IMR-90 (cell line): Measurements from ENCODE around the gene GINS1. TPM values are rescaled to one million over a fixed set of nuclear protein-coding genes. Genes with fewer than 3 reads are reported as not detected.

ENCODE experiments used
- ATAC-seq: fragments of 200-7000 bp; cut with Tn5 transposase; 2 replicates; pipeline ENCODE4 v1.9.1; 2020; ENCODE audit warnings: low read depth, mild to moderate bottlenecking, moderate library complexity
- BruUV-seq: library from RNA; stranded (reverse); fragments of 400-500 nt; replicated peaks from 2 replicates; lab custom pipeline; 2021; lab: Mats Ljungman, UMichigan
- CTCF ChIA-PET: fragments of 300-600 bp; formaldehyde crosslinking; extraction: SDS; loops from one replicate; lab custom pipeline; 2021; ENCODE audit warnings: antibody characterized with exemption; lab: Yijun Ruan, JAX
- POLR2A ChIA-PET: fragments of 300-600 bp; sonication (Branson Sonifier 250); formaldehyde crosslinking; loops from one replicate; lab custom pipeline; 2022; ENCODE audit warnings: antibody characterized with exemption; ENCODE audit not compliant: unreplicated experiment; lab: Charles Lee
- DNase-seq: peaks from one replicate; pipeline ENCODE4 v3.0.0; 2013
- H2AFZ ChIP-seq: replicated peaks from 2 replicates; pipeline ENCODE3; 2013; ENCODE audit warnings: low read length, mild to moderate bottlenecking; ENCODE audit not compliant: poor library complexity
- H2AK5ac ChIP-seq: 2 replicates; pipeline ENCODE4 v1.6.1; 2013; ENCODE audit warnings: low read depth, low read length, inconsistent platforms
- H2AK9ac ChIP-seq: replicated peaks from 2 replicates; pipeline ENCODE3; 2013; ENCODE audit warnings: mild to moderate bottlenecking, low read depth, low read length, moderate library complexity; ENCODE audit not compliant: poor library complexity
- H2BK120ac ChIP-seq: 2 replicates; pipeline ENCODE4 v1.6.1; 2013; ENCODE audit warnings: low read depth, low read length, inconsistent platforms
- H2BK15ac ChIP-seq: 3 replicates; pipeline ENCODE4 v1.6.1; 2013; ENCODE audit warnings: low read depth, low read length, inconsistent platforms
- H2BK20ac ChIP-seq: 2 replicates; pipeline ENCODE4 v1.6.1; 2013; ENCODE audit warnings: low read depth, mild to moderate bottlenecking, inconsistent platforms, low read length, moderate library complexity
- H2BK5ac ChIP-seq: 2 replicates; pipeline ENCODE4 v1.6.1; 2013; ENCODE audit warnings: mild to moderate bottlenecking, low read depth, low read length, inconsistent platforms; ENCODE audit not compliant: poor library complexity, severe bottlenecking
- H3K14ac ChIP-seq: replicated peaks from 2 replicates; pipeline ENCODE4 v1.6.1; 2013; ENCODE audit warnings: low read depth, low read length, inconsistent platforms
- H3K18ac ChIP-seq: 2 replicates; pipeline ENCODE4 v1.6.1; 2013; ENCODE audit warnings: low read depth, low read length, control low read depth
- H3K23ac ChIP-seq: 2 replicates; pipeline ENCODE4 v1.6.1; 2013; ENCODE audit warnings: low read depth, low read length, inconsistent platforms
- H3K27ac ChIP-seq: 2 replicates; pipeline ENCODE4 v1.5.1; 2013; ENCODE audit warnings: mild to moderate bottlenecking, control low read depth, low read length; ENCODE audit not compliant: insufficient read depth
- H3K27me3 ChIP-seq: 2 replicates; pipeline ENCODE4 v1.6.1; 2013; ENCODE audit warnings: low read length; ENCODE audit not compliant: control insufficient read depth, insufficient read depth
- H3K36me3 ChIP-seq: 2 replicates; pipeline ENCODE4 v1.6.1; 2013; ENCODE audit warnings: low read length, mixed read lengths; ENCODE audit not compliant: control insufficient read depth, insufficient read depth
- H3K4ac ChIP-seq: 2 replicates; pipeline ENCODE4 v1.6.1; 2013; ENCODE audit warnings: low read depth, low read length, inconsistent platforms
- H3K4me1 ChIP-seq: 2 replicates; pipeline ENCODE4 v1.6.1; 2013; ENCODE audit warnings: low read length, mixed read lengths; ENCODE audit not compliant: control insufficient read depth, insufficient read depth
- H3K4me2 ChIP-seq: 2 replicates; pipeline ENCODE4 v1.6.1; 2013; ENCODE audit warnings: low read depth, mild to moderate bottlenecking, control low read depth, low read length, moderate library complexity
- H3K4me3 ChIP-seq: 2 replicates; pipeline ENCODE4 v1.5.1; 2013; ENCODE audit warnings: low read depth, mild to moderate bottlenecking, control low read depth, low read length, moderate library complexity; ENCODE audit not compliant: insufficient read depth
- H3K56ac ChIP-seq: 2 replicates; pipeline ENCODE4 v1.6.1; 2013; ENCODE audit warnings: low read length, inconsistent platforms; ENCODE audit not compliant: insufficient read depth; ENCODE audit errors: extremely low read depth
- H3K79me1 ChIP-seq, 2 experiments: 2 replicates each; pipeline ENCODE4 v1.6.1; 2013; ENCODE audit warnings: low read length in 2 of 2, inconsistent platforms in 1 of 2, low read depth in 1 of 2
- H3K9ac ChIP-seq: 2 replicates; pipeline ENCODE4 v1.6.1; 2013; ENCODE audit warnings: low read depth, low read length, control low read depth
- H3K9me1 ChIP-seq: 2 replicates; pipeline ENCODE4 v1.6.1; 2013; ENCODE audit warnings: low read length, inconsistent platforms; ENCODE audit not compliant: insufficient read depth
- H3K9me3 ChIP-seq: 2 replicates; pipeline ENCODE4 v1.6.1; 2013; ENCODE audit warnings: low read length; ENCODE audit not compliant: control insufficient read depth, insufficient read depth
- H4K20me1 ChIP-seq: 2 replicates; pipeline ENCODE4 v1.6.1; 2013; ENCODE audit warnings: low read length, inconsistent platforms; ENCODE audit not compliant: insufficient read depth
- H4K5ac ChIP-seq: 2 replicates; pipeline ENCODE4 v1.6.1; 2013; ENCODE audit warnings: mild to moderate bottlenecking, low read depth, low read length, control low read depth
- H4K8ac ChIP-seq, 2 experiments: 2 replicates each; pipeline ENCODE4 v1.6.1; 2013; ENCODE audit warnings: low read depth in 2 of 2, low read length in 2 of 2, control low read depth in 1 of 2, inconsistent platforms in 1 of 2
- H4K91ac ChIP-seq: 2 replicates; pipeline ENCODE4 v1.6.1; 2013; ENCODE audit warnings: low read depth, low read length, inconsistent platforms; ENCODE audit not compliant: insufficient read depth
- BHLHE40 ChIP-seq: fragments of 150-350 bp; IDR thresholded peaks from 2 replicates; pipeline ENCODE4 v1.6.1; 2016; ENCODE audit warnings: mild to moderate bottlenecking, low read depth, low read length
- CEBPB ChIP-seq: IDR thresholded peaks from 2 replicates; pipeline ENCODE4 v1.6.1; 2012; ENCODE audit warnings: low read depth, low read length, improper control_type of control experiment
- CHD1 ChIP-seq: IDR thresholded peaks from 2 replicates; pipeline ENCODE4 v1.6.1; 2012; ENCODE audit warnings: low read depth, low read length, improper control_type of control experiment
- FOS ChIP-seq: fragments of 150-350 bp; IDR thresholded peaks from 2 replicates; pipeline ENCODE4 v1.6.1; 2016; ENCODE audit warnings: low read depth, low read length
- MAFK ChIP-seq: IDR thresholded peaks from 2 replicates; pipeline ENCODE4 v1.6.1; 2012; ENCODE audit warnings: low read depth, low read length, improper control_type of control experiment
- MAZ ChIP-seq: IDR thresholded peaks from 2 replicates; pipeline ENCODE4 v1.6.1; 2012; ENCODE audit warnings: low read depth, mild to moderate bottlenecking, low read length, improper control_type of control experiment, moderate library complexity, borderline replicate concordance
- MXI1 ChIP-seq: IDR thresholded peaks from 2 replicates; pipeline ENCODE4 v1.6.1; 2012; ENCODE audit warnings: low read depth, mild to moderate bottlenecking, low read length, moderate library complexity, borderline replicate concordance
- NFE2L2 ChIP-seq: fragments of 150-350 bp; IDR thresholded peaks from 2 replicates; pipeline ENCODE4 v1.6.1; 2016; ENCODE audit warnings: low read depth, mild to moderate bottlenecking, low read length
- POLR2A ChIP-seq: IDR thresholded peaks from 2 replicates; pipeline ENCODE4 v1.6.1; 2012; ENCODE audit warnings: mild to moderate bottlenecking, low read depth, low read length
- RAD21 ChIP-seq: IDR thresholded peaks from 2 replicates; pipeline ENCODE4 v1.6.1; 2012; ENCODE audit warnings: low read length, improper control_type of control experiment
- RCOR1 ChIP-seq: IDR thresholded peaks from 2 replicates; pipeline ENCODE4 v1.6.1; 2012; ENCODE audit warnings: mild to moderate bottlenecking, low read length, improper control_type of control experiment; ENCODE audit not compliant: insufficient replicate concordance
- RFX5 ChIP-seq: IDR thresholded peaks from 2 replicates; pipeline ENCODE4 v1.8.0; 2012; ENCODE audit warnings: low read depth, mild to moderate bottlenecking, low read length, moderate library complexity
- SMC3 ChIP-seq: fragments of 150-350 bp; IDR thresholded peaks from 2 replicates; pipeline ENCODE4 v1.6.1; 2016; ENCODE audit warnings: low read depth, mild to moderate bottlenecking, antibody characterized with exemption, low read length, moderate library complexity
- WGBS, 2 experiments: methylation state at CpG; one replicate each; pipeline versions ENCODE4 v1.1.5 to v1.1.7; 2013; ENCODE audit warnings: missing lambda C conversion rate in 2 of 2; ENCODE audit not compliant: insufficient read length in 1 of 2; ENCODE audit errors: extremely low coverage in 2 of 2; 5-methylcytosine and 5-hydroxymethylcytosine counted together
- dilution Hi-C: fragments of 300-500 bp; cut with HindIII; formaldehyde crosslinking; loops from one replicate; pipeline ENCODE4 v1.14.3; 2018; ENCODE audit warnings: low sequenced_read_pairs; ENCODE audit not compliant: unreplicated experiment
- in situ Hi-C: fragments of 300-500 bp; cut with MboI; formaldehyde crosslinking; loops from 3 replicates; pipeline ENCODE4 v1.14.3; 2019; ENCODE audit warnings: low sequenced_read_pairs, inconsistent platforms, mixed read lengths
- intact Hi-C: fragments of 100-400 bp; cut with micrococcal nuclease; formaldehyde crosslinking; loops from 2 replicates; pipeline ENCODE4 v1.10.0; 2022
- polyA plus RNA-seq, 3 experiments: library from polyadenylated mRNA; depleted of rRNA; stranded (reverse); fragments of >200 nt; gene quantifications; 2 replicates each; pipeline ENCODE4 v1.2.3, GENCODE V29; 2012; ENCODE audit warnings: low replicate concordance in 1 of 3
- total RNA-seq: library from RNA; depleted of rRNA; stranded (reverse); fragments of >200 nt; gene quantifications from 2 replicates; pipeline ENCODE4 v1.2.3, GENCODE V29; 2012
- TF ChIP-seq, protein P1 (sequence below): fragments of 150-350 bp; IDR thresholded peaks from 2 replicates; pipeline ENCODE4 v1.6.1; 2017; ENCODE audit warnings: mild to moderate bottlenecking, antibody characterized with exemption, low read length, low read depth
- TF ChIP-seq, protein P2 (sequence below): fragments of 150-350 bp; IDR thresholded peaks from 2 replicates; pipeline ENCODE4 v1.6.1; 2016; ENCODE audit warnings: low read depth, mild to moderate bottlenecking, low read length, moderate library complexity, borderline replicate concordance
- TF ChIP-seq, protein P3 (sequence below): conservative IDR thresholded peaks from 2 replicates; pipeline ENCODE4 v1.5.1; 2012; ENCODE audit warnings: mild to moderate bottlenecking, low read depth, low read length, improper control_type of control experiment

GINS1 gene
- total and polyA plus RNA-seq, 2 of the 4 experiments (the other 2 are of a cell fraction), result 4.9 to 6.6 TPM

DNA sequence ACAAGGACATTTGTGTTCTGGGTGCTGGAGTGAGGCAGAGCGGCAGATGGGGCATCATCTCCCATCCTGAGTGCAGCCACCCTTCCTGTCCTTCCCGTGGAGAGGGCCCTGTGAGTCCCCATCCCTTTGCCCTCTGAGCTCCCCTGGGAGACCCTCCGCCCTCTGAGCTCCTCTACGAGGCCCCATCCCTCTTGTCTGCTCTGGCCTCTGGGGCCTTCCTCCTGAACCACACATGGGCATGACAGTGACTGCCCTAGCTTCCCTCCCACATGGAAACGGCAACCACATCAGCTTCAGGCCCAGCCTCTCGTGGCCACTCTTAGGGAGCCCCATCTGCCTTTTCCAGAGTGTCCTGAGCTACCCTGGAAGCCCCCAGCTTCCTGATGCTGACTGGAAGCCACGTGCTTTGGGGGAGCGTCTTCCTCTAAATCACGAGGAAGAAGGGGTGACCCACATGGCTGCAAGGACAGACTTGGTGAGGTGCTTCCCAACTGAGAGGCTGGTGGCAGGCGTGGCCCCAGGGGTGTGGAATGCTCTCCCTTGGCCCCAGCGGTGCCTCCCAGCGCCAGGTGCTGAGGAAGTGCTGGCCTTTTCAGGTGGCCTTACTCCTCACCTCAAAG lies 52.6 kb downstream of the GINS1 start:
- ATAC-seq (no peak), DNase-seq (no peak)
- Histone ChIP-seq H3K27me3 (no peaks in the 10 kb centered on the region), H3K9ac (no peak overlapping the region), H2BK120ac (no peak overlapping the region), H3K18ac (no peak overlapping the region), H4K8ac (no peak overlapping the region), H3K9me1 (no peaks in the 10 kb centered on the region; the same call in 1 of the 2 replicates), H2BK15ac (no peak overlapping the region), H3K4me3 (no peak overlapping the region), H3K36me3 (peaks cover 30% of the 10 kb centered on the region), H4K20me1 (no peaks in the 10 kb centered on the region), H4K5ac (no peak overlapping the region), H2AK5ac (no peak overlapping the region), H2BK5ac (no peak overlapping the region), H2AK9ac (no peak overlapping the region), H3K79me1 (no peaks in the 10 kb centered on the region), H2AFZ (no peak overlapping the region), H3K27ac (no peak overlapping the region), H3K9me3 (no peaks in the 10 kb centered on the region), H3K4ac (no peak overlapping the region), H4K91ac (no peak overlapping the region), H3K23ac (no peak overlapping the region), H3K14ac (no peak overlapping the region), H2BK20ac (no peak overlapping the region), H3K56ac (no peak overlapping the region), H3K4me2 (no peak overlapping the region), H3K4me1 (no peaks in the 10 kb centered on the region)
- no TSS peak for BruUV-seq
- WGBS, 2 experiments, result 96% methylated on average over 4 of the region's 12 CpGs; no CpG with 5 or more reads in 1 of the 2 experiments
- in situ Hi-C loops (no loop called here), dilution Hi-C loops (no loop called here), intact Hi-C loops (no loop called here)
- TF ChIP-seq POLR2A (no peak), MAZ (no peak), SMC3 (no peak), RAD21 (no peak), RFX5 (no peak), MXI1 (no peak), CHD1 (no peak), RCOR1 (no peak), FOS (no peak), BHLHE40 (no peak), NFE2L2 (no peak), MAFK (no peak), CEBPB (no peak)
- TF ChIP-seq, protein P1, sequence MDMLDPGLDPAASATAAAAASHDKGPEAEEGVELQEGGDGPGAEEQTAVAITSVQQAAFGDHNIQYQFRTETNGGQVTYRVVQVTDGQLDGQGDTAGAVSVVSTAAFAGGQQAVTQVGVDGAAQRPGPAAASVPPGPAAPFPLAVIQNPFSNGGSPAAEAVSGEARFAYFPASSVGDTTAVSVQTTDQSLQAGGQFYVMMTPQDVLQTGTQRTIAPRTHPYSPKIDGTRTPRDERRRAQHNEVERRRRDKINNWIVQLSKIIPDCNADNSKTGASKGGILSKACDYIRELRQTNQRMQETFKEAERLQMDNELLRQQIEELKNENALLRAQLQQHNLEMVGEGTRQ, result no peak
- TF ChIP-seq, protein P2, sequence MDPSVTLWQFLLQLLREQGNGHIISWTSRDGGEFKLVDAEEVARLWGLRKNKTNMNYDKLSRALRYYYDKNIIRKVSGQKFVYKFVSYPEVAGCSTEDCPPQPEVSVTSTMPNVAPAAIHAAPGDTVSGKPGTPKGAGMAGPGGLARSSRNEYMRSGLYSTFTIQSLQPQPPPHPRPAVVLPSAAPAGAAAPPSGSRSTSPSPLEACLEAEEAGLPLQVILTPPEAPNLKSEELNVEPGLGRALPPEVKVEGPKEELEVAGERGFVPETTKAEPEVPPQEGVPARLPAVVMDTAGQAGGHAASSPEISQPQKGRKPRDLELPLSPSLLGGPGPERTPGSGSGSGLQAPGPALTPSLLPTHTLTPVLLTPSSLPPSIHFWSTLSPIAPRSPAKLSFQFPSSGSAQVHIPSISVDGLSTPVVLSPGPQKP, result no peak
- TF ChIP-seq, protein P3, sequence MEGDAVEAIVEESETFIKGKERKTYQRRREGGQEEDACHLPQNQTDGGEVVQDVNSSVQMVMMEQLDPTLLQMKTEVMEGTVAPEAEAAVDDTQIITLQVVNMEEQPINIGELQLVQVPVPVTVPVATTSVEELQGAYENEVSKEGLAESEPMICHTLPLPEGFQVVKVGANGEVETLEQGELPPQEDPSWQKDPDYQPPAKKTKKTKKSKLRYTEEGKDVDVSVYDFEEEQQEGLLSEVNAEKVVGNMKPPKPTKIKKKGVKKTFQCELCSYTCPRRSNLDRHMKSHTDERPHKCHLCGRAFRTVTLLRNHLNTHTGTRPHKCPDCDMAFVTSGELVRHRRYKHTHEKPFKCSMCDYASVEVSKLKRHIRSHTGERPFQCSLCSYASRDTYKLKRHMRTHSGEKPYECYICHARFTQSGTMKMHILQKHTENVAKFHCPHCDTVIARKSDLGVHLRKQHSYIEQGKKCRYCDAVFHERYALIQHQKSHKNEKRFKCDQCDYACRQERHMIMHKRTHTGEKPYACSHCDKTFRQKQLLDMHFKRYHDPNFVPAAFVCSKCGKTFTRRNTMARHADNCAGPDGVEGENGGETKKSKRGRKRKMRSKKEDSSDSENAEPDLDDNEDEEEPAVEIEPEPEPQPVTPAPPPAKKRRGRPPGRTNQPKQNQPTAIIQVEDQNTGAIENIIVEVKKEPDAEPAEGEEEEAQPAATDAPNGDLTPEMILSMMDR, result no peak
- ChIA-PET CTCF (no interaction called here), POLR2A (no interaction called here)
